HG03039 (cell line): ENCODE measurements around the gene CST7.

Source experiments
- ATAC-seq: cut with Tn5 transposase; IDR thresholded peaks from one replicate; pipeline ENCODE4 v1.9.1; 2021; ENCODE audit warnings: mild to moderate bottlenecking, moderate library complexity; ENCODE audit not compliant: unreplicated experiment

Gene CST7

GRCh38 chr20:24984961-24985640 is 36.0 kb downstream of the CST7 start:
- ATAC-seq, result no peak

- ATAC-seq, result no peak
Measured at GRCh38 chr20:24985802-24986201, 36.7 kb downstream of the CST7 start.

DNA sequence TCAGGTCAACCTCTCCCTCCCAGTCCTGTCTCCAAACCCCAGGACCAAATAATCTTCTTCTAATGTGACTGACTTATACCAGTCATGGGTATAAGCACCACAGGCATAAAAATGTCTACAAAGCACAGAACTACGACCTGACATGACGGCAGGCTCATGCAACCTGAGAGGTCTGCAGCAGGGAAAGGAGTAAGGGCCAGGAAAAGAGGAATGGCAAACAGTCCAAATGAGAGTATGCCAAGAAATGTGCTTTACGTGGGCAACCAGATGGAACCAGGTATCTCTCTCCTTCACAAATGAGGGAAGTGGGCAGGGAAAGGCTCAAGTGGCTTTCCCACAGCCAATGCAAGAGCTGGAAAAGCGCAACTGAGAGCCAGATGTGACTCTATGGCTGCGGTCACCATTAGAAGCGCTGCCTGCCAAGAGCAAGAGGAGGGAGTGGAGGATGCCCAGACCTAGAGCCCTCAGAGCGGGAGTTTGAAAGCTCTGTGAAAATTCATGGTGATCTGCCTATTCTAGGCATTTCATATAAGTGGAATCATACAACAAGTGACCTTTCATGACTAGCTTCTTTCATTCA is 37.5 kb downstream of the CST7 start:
- no peak for ATAC-seq

DNA sequence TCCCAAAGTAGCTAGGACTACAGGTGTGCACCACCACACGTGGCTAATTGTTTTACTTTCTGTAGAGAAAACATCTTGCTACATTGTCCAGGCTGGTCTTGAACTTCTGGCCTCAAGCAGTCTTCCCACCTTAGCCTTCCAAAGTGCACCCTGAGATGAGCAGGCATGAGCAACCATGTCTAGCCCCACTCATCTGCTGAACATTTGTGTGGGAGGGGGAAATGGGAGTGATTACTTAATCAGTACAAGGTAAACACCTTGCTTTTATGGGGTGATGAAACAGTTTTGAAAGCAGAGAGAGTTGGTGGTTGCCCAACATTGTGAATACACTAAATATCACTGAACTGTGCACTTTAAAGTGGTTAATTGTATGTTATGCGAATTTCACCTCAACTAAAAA is 38.2 kb downstream of the CST7 start:
- no peak for ATAC-seq

DNA sequence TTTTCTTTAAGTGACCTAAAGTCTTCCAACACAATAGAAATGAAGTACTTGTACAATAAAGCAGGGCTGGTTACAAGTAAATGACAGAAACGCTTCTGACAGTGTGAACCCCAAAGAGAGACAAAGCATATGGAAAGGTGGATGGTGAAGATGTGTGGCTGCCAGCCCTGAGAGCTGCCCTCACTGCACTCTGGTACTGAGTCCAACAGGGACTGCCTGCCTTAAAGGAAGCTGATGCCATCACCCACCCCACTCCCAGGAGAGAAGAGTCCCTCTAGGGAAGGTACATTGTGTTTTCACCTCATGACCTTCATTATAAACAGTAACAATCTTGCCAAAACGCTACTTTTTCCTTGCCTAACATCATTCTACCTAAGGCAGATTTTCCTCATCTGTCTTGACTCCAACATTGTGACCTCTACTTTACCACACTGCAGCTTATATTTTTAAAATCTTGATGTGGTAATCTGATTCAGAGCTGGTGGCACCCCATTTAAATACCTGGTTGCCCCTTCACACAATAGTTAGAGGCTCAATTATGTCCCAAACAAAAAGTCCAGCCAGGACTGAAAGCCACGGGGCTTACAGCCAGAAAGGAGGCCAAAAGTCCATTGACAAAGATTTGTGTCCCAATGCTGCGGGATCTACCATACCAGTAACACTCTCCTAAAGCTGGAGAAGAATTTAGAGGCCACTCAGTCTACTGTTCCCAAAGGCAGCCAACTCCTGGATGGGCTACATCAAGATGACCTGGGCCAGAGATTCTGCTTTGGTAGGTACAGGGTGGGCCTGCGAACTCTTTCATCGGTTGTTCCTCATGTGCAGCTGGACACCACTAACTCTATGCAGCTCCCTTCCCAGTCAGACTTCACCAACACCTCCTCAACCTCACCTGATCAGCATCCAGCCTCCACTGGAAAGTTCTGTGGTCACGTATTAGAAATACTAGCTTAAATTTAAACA is 39.1 kb downstream of the CST7 start:
- no peak for ATAC-seq

- ATAC-seq, result no peak
Measured at GRCh38 chr20:24989162-24989561, 40.1 kb downstream of the CST7 start.

DNA sequence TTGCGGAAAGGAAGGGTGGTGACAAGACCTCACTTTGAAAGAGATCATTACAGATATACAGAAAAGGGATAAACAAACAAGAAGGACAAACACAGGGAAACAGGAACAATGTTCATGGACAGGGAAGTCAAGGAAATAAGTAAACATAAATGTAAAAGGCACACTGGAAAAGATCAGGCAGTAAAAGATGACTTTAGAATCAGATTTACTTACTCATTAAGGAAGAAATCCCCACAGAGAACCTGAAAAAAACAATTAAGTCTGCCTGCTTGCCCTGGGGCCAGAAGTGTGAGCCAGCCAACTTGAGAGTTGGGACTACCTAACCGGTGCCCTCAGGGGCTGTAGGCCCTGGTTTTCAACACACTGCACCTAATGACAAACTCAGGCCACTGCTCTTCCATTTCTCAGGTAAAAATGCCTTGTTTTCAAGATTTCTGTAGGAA is 41.8 kb downstream of the CST7 start:
- no peak for ATAC-seq

DNA sequence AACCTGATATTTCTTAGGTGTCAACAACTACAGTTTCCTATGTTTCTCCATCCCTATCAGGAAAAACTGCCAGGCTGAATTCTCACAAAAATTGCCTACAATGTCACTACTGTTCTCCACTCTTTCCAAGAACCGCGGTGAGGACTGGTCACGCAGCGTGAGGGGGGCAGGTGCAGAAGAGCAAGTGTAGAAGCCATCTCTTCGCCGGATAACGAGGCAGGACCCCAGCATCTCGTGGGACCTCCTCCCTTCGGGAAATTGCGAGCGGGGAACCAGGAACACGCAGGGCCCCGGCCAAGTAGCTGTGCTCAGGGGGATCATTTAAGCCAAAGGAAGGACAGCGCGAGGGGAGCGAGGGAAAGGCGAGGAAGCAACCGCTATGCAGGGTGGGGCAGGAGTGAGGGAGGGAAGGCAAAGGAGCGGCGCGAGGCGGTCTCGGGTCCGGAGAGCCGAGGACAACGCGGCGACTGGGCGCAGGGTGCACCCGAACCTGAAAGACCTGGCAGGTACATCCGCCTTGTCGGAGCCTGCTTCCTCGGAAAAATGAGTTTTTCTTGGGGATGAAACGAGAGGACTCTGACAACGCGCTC is 42.9 kb downstream of the CST7 start:
- peak; percentile 11 for ATAC-seq

- peak; percentile 97 for ATAC-seq
Measured at GRCh38 chr20:24992487-24993205, 43.6 kb downstream of the CST7 start, which contains the start of gene APMAP. Gene APMAP (minus strand): TSS chr20:24992751. CDS start chr20:24992688, 63 bp downstream.

GRCh38 chr20:24993337-24994185 is 44.5 kb downstream of the CST7 start:
- no peak for ATAC-seq

DNA sequence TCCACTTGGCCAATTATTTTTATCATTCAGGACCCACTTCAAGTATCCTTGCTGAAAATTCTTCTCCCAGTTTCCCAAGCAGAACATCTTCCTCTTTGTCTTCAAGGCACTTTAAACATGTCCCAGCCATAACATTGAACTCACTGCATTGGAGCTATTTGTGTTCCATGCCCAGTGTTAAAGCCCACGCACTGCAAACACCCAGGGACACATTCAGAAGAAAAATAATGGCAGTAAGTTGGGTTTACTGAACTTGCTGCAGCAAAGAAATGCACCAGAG is 45.1 kb downstream of the CST7 start:
- ATAC-seq, result no peak

DNA sequence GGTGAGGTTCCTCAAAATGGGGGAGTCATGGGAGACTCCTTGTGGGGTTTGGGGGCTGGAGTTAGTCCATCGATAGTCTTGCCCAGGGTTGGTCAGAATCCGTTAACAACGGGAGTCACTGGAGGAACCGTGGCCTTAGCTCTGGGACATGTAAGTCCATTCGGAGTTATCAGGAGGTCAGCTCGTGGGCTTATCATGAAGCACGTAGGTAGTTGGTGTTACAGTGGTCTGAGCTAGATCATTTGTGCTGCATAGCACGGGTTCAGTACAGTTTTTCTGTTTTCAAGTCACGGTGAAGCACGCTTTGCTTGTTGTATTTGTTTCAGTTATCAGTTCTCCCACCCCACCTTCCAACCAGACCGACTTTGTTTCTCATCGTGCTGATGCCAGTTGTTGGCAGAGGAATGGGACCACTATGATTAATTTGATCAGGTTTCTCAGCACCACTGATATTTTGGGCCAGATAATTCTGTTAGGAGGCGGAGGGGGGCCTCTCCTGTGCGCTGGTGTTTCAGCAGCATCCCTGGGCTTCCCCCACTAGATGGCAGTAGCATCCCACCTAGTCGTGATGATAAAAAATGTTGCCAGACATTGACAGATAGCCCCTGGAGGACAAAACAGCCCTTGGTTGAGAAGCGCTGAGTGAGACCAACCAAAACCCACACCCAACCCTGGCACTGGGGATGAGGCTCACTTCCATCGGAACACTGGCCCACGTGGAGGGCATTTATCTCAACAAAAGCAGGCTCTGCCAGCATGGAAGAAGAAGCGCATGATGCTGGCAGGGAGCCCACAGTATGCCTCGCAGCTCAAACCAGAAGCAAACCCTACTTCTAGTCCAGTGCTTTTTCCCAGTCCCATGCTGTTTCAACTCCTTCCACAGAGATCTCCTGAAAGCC is 45.6 kb downstream of the CST7 start:
- ATAC-seq, result no peak

GRCh38 chr20:24995741-24996448 is 46.8 kb downstream of the CST7 start:
- ATAC-seq, result no peak

GRCh38 chr20:24996449-24997377 is 47.6 kb downstream of the CST7 start:
- ATAC-seq, result no peak

DNA sequence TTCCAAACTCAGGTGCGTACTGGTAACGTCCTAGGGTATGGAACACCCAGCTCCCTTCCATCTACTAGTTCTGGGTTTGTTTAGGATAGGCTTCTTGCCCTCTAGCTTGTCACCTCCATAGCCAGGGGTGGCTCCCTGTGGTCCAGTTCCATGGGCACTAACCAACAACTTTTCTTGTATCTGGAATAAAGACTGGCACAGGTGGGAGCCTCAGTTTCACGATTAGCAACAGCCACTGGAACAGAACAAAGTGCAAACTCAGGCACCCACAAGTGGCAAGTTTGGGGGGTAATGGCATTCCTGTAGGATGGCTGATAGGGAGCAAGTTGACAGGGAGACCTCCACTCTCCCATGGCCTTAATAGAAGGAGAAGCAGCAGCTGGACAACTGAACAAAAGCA is 49.1 kb downstream of the CST7 start:
- ATAC-seq, result no peak

- no peak for ATAC-seq
Measured at GRCh38 chr20:24998631-24999445, 49.8 kb downstream of the CST7 start.
